HL-60 (cell line): Measurements from ENCODE around the gene DLG1.
"Not testable (repeated sequence)": the region's sequence is repeated elsewhere in the genome, so short reads cannot be mapped to it uniquely, and the experiment has no call there.

Source experiments
- DNase-seq, 2 experiments: peaks; one replicate each; pipeline ENCODE4 v3.0.0-alpha.2; 2010 to 2020; ENCODE audit warnings: low read depth in 1 of 2, low spot score in 1 of 2
- H3K27ac ChIP-seq: fragments of 250-450 bp; sonication (Bioruptor Pico); replicated peaks from 2 replicates; pipeline ENCODE4 v1.5.1; 2020; ENCODE audit warnings: mild to moderate bottlenecking, moderate library complexity
- H3K27me3 ChIP-seq: fragments of 250-450 bp; sonication (Bioruptor Pico); 2 replicates; pipeline ENCODE4 v1.5.1; 2021; ENCODE audit warnings: mild to moderate bottlenecking, moderate library complexity; ENCODE audit not compliant: insufficient read depth, poor library complexity, severe bottlenecking
- H3K4me3 ChIP-seq: replicated peaks from 2 replicates; pipeline ENCODE4 v1.5.1; 2011; ENCODE audit warnings: mild to moderate bottlenecking, control low read depth, low read length; ENCODE audit not compliant: insufficient read depth
- CTCF ChIP-seq: IDR thresholded peaks from one replicate; pipeline ENCODE4 v1.5.1; 2011; ENCODE audit warnings: low read length, control low read depth, inconsistent platforms; ENCODE audit not compliant: insufficient read depth
- GABPA ChIP-seq: IDR thresholded peaks from 2 replicates; pipeline ENCODE4 v1.6.1; 2012; ENCODE audit warnings: low read depth
- POLR2AphosphoS5 ChIP-seq: IDR thresholded peaks from 2 replicates; pipeline ENCODE4 v1.6.1; 2012; ENCODE audit warnings: low read depth
- SPI1 ChIP-seq: IDR thresholded peaks from 2 replicates; pipeline ENCODE4 v1.6.1; 2012; ENCODE audit warnings: low read depth, mild to moderate bottlenecking, borderline replicate concordance
- TF ChIP-seq, protein P1 (sequence below): IDR thresholded peaks from 2 replicates; pipeline ENCODE4 v1.6.1; 2012; ENCODE audit warnings: low read depth; ENCODE audit not compliant: insufficient replicate concordance

DLG1 gene

GRCh38 chr3:197068077-197068476 is 230.3 kb downstream of the DLG1 start:
- no peak overlapping the region for H3K4me3 ChIP-seq
- no peaks in the 10 kb centered on the region for H3K27me3 ChIP-seq
- no peak overlapping the region for H3K27ac ChIP-seq
- TF ChIP-seq, protein P1, sequence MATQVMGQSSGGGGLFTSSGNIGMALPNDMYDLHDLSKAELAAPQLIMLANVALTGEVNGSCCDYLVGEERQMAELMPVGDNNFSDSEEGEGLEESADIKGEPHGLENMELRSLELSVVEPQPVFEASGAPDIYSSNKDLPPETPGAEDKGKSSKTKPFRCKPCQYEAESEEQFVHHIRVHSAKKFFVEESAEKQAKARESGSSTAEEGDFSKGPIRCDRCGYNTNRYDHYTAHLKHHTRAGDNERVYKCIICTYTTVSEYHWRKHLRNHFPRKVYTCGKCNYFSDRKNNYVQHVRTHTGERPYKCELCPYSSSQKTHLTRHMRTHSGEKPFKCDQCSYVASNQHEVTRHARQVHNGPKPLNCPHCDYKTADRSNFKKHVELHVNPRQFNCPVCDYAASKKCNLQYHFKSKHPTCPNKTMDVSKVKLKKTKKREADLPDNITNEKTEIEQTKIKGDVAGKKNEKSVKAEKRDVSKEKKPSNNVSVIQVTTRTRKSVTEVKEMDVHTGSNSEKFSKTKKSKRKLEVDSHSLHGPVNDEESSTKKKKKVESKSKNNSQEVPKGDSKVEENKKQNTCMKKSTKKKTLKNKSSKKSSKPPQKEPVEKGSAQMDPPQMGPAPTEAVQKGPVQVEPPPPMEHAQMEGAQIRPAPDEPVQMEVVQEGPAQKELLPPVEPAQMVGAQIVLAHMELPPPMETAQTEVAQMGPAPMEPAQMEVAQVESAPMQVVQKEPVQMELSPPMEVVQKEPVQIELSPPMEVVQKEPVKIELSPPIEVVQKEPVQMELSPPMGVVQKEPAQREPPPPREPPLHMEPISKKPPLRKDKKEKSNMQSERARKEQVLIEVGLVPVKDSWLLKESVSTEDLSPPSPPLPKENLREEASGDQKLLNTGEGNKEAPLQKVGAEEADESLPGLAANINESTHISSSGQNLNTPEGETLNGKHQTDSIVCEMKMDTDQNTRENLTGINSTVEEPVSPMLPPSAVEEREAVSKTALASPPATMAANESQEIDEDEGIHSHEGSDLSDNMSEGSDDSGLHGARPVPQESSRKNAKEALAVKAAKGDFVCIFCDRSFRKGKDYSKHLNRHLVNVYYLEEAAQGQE, result no peak
- TF ChIP-seq CTCF (no peak), GABPA (no peak), SPI1 (no peak), POLR2AphosphoS5 (no peak)
- no peak for DNase-seq

DNA sequence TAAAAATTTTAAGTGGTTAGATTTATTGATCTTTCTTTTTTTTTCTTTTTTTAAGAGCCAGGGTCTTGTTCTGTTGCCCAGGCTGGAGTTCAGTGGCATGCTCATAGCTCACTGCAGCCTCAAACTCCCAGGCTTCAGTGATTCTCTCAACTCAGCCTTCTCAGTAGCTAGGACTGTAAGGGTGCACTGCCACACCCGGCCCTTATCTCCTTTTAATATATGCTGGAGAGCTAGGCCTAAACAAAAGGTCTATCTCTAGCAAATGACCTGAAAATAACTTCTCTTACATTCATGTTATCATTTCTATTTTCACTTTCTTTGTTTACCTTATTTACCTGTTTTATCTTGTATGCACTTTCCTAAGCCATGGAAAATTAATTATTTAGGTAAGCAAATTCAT is 233.6 kb downstream of the DLG1 start:
- Histone ChIP-seq H3K4me3 (no peak overlapping the region), H3K27ac (no peak overlapping the region), H3K27me3 (no peaks in the 10 kb centered on the region)
- no peak for DNase-seq
- TF ChIP-seq, protein P1, result no peak
- TF ChIP-seq GABPA (no peak), CTCF (no peak), POLR2AphosphoS5 (no peak), SPI1 (no peak)

DNA sequence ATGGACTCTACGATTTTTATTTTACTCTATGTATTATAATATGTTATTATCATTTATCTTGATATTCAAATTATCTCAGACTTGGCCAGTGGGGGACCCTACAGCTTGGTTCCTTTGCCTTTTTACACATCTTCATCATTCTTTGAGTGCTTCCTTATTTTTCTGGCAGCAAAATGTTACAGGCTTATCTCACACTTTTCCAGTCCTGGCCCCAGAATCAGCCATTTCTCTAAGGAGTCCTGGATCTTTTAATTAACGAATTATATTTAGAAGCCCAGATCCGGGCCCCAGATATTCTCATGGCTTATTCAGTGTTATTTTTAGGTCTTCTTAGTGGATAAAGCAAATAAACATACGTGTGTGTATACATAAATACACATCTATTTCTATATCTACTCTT is 236.0 kb downstream of the DLG1 start:
- Histone ChIP-seq H3K27me3 (no peaks in the 10 kb centered on the region), H3K27ac (no peak overlapping the region), H3K4me3 (no peak overlapping the region)
- no peak for DNase-seq
- TF ChIP-seq POLR2AphosphoS5 (no peak), CTCF (no peak), SPI1 (no peak), GABPA (no peak)
- TF ChIP-seq, protein P1, result no peak

GRCh38 chr3:197051637-197052036 is 246.8 kb downstream of the DLG1 start:
- not testable (repeated sequence) for H3K27ac ChIP-seq, H3K27me3 ChIP-seq, DNase-seq, H3K4me3 ChIP-seq
